OCI-M2 (cell line): ENCODE measurements around the gene HOXA10.

Source experiments
- DNase-seq: peaks from one replicate; lab custom pipeline; 2025; ENCODE audit not compliant: unreplicated experiment; lab: John Stamatoyannopoulos, UW

HOXA10 gene

DNA sequence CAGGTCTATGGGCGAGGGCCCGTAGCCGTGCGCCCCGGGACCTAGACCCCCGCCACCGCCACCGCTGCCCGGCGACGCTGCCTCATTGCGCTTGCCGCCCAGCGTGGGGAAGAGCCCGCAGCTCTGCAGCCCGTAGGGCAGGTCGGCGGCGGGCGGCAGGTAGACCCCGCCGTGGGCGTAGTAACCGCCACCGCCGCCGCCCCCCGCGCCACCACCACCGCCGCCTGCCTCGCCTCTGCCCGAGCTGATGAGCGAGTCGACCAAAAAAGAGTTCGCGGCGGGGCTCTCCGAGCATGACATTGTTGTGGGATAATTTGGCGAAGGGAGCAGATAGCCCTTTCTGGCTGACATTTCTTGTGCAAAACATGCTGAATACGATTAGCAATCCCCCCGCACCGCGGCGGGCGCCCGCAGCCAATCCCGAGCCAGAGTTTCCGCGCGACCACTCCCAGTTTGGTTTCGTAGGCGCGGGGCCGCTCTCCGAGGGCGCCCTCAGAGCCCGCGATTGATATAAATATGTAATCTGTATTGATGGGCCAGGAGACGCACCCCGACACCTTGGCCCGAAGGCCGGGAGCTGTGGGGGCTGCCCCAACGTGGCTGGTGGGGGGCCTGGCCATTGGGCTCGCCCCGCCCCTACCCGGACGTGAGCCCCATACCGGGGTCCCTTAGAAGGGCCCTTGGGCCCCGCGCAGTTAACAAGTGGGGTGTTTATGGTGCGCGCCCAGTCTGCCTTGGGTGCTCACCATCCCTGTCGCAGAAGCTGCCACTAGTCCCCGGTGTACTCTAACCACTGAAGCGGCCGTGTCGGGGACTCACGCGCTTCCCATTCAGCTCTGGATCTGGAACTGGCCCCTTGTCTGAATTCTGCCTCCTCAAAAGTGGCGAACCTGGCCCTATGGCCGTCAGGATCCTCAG is at the start of gene HOXA10:
TSS of gene HOXA10 (minus strand) at position 365 of the 918 bp plus-strand sequence. CDS start at position 351, 14 bp downstream.
- no peak for DNase-seq

DNA sequence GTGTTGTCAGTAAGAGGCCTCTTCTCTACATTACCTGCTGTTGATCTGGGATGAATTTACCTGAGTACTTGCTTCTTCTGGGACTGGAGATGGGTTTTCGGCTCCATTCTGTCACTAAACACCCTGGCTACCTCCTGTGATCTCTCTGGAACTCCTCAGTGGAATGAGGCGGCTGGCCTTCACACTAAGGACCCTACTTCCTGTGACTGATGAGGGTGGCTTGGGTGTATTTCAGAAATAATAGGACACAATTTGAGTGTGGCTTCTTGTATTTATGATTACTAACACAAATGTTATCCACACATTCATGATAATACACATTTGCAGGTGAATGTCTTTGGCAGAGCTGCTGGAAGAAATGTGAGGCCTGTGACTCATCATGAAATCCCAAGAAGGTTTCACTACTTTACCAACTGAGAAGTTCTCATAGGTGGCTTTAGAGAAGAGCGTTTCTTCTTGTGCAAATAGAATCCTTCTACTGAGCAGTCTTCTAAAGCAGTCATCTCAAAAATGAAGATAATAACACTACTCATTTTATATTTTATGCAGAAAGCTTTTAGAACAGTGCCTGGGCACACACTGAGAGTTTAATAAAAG is 47.2 kb upstream of the HOXA10 start:
- no peak for DNase-seq

DNA sequence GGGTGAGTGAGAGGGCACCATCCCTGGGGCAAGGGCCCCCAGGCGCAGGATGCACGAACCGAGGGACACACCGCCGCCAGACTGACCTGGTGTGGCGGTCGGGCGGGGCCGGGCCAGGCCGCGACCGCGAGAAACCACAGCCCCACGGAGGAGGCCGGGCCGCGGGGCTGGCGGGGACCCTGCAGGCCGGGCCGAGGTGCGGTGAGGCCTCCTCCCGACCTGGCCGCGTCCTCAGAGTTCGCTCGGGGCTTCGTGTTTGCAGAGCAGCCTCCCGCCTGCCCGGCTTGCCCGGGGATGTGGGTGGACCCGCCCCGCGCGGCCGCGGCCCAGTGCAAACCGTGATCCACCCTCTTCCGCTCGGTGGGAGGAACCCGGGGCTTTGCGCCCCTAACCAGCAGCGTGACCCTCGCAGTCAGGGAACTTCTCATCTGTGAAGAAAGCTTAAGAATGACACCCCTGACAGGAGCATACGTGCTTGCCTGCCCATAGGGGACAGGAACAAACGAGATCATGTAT is 46.4 kb upstream of the HOXA10 start:
- DNase-seq: no peak

DNA sequence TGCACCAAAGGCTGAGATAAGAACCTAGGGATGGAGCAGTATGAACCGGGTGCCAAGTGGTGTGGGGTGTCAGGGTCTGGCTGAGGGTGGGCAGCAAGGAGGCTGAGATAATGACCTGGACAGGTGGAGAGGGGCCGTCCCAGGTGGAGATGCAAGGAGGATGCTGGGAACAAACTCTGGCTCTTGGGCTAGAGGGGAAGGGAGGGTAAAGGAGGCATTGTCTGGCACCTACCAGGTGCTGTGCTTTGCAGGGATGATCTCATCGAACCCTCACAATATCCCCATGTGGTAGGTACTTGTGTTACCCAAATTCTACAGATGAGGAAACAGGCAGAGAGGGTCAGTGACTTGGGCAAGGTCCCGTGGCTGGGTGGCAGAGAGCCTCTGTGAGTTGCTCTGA is 45.7 kb upstream of the HOXA10 start:
- DNase-seq: no peak

DNA sequence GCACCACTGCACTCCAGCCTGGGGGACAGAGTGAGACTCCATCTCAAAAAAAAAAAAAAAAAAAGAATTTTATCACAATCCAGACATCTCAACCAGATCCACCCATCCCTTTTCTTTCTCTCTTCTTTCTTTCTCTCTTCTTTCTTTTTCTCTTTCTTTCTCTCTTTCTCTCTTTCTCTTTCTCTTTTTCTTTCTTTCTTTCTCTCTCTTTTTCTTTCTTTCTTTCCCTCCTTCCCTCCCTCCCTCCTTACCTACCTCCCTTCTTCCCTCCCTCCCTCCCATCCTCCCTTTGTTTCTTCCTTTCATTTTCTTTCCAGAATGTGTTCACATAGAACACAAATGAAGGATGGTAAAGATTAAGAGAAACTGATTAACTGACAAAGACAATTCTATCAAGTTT is 43.8 kb upstream of the HOXA10 start:
- no peak for DNase-seq

DNA sequence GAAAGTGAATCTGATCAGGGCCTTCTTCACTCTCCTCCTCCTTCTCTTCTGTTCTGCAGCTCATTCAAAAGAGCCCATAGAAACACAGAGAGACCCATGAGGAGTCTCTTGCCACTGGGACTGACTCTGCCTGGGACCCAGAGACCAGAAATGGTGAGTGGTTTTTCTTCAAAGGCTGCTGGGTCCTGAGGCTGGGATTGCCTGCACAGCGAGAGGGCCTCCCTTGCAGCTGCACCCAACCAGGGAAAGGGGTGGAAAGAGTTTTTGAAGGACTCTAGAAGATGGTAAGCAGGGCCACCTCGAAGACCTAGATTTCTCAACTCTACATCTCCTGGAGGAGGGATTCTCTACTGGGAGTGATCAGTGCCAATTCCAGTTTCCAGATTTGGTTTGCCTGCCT is 41.2 kb upstream of the HOXA10 start:
- DNase-seq: no peak

DNA sequence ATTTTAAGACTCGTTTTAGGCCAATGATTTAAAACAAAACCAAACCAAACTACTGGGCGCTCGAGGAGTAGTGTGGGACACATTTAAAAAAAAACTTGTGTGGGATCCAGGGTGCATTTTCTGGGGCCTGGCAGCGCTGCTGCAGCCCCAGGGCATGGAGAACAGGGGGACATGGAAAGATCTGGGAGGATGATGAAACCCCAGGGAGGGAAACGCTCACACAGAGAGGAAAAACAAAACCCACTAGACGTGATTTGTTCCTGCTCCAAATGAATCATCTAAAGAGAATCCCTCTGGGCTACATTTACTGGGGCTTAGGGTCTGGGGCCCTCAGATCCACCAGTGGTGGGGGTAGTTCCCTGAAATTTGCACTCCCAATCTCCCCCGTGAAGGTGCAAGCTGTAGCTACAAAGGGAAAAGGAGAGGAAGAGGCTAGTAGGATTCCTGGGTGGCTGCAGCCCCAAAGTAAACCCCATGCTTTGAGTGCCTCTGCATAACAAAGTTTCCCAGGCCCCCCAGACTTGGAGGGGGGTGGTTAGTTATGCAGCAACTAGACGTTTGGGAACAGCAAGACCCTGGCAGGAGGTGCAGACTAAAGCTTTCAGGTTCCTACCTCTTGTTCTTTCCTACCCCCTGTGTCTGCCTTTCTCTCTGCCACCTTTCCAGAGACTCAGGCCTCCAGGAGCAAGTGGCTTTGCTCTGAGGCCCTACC is 40.3 kb upstream of the HOXA10 start:
- DNase-seq: no peak

DNA sequence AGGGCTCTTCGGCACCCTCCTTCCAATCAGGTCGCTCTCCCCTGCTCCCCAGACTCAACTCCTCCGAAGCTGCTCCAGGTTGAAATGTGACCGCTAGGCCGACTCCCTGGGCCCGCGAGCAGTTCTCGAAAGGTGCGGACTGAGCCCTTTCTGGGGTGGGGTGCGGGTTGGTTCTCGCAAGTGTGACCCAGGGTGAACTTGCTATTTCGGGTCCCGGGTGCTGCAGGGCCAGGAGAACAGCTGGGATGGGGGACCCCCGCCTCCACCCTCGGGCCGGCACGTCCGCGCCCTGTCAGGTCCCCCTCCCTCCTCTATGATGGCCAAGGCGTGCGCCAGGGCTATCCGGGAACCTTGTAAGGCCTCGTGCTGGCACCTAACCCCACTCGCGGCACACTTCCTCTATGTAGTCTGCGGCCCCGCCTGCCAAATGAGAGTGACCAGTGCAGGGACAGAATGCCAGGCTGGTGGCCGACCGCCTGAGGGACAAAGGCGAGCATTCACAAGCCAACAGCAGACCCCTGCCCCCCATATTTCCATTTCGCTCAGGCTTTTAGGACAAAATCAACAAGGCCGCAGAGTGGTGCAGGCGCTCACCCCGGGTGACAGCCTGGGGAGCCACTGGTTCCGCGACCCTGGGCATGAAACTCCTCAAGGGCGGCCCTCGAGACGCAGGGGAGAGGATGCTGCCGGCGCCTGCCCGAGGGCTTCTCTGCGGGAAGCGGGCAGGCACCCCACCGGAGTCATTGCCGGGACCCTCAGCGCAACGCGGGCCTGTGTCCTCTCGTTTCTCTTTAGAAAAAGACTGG is 39.5 kb upstream of the HOXA10 start:
- no peak for DNase-seq

DNA sequence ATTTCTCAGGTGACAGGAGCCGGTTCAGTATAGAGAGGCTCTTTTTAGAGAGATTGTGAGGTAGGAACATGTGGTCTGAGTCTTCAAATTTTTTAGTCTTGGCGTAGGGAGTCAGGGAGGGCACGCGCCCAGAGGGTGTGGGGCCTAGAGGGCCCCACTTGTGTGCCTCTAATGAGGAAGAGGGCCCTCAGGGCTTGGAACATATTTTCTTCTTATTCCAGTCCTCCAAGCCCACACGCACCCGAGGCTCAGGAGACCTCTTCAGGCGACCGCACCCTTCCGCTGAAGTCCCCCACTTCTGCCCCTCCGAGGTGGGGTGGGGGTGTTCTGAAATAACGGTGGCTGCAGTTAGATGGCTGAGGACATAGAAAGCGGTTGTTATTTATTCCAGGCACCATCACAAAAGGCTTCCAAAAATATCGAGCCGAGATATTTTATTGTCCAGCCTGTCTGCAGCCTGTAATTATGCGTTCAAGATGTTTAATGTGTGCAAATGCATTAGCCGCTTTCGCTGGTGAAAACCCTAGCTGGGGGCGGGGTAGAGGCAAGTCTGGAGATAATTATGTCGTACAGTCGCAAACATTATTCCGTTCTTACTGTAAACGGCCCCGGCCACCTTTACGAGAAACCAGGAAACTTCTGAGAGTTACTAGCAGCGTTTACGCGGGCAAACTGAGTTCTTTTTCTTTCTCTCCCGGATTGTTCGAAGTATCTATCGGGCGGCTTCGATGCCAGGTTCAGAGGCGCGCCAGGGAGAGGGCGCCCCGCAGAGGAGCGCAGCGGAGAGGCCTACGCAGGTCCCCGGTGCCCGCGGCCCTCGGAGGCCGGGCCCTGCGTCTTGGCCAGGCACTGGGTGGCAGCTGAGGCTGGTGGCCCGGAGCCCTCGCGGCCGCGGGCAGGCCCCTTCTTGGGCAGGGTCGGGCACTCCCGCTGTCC is 38.6 kb upstream of the HOXA10 start:
- DNase-seq: no peak

DNA sequence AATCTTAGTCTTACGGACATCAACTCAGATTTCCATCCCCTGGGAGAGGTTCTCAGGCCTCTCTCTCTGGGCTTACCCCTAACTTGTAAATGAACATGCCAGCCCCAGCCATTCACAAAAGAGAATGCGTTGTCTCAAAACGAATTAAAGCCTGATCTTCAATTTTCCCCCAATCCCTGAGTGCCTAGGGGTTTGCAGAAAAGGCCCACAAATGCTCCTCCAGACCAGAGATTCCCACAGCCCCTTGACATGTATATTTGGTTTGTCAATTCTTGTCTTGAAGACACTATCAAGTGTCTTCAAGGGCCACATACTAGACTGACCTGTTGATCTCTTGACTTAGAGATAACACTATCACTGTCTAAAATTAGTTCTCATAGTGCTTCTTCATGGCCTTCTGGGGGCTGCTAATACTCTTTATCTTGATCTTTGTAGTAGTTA is 37.7 kb upstream of the HOXA10 start:
- DNase-seq: no peak

DNA sequence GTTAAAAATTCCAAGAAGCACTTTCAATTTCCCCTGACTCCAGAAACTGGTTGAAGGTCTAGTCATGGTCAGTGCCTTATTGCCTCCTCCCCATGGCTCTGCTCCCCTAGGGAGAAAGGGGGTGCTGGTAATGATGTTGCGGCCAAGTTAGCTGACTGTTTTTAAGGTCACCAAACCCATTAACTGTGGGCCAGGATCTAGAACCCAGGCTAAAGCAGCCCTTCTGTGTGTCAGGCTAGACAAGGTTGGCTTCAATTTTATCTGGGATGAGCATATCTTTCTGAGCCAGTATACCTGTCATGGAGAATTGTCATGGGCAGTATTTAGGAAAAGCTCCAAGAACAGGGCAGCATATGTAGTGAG is 36.9 kb upstream of the HOXA10 start:
- no peak for DNase-seq

DNA sequence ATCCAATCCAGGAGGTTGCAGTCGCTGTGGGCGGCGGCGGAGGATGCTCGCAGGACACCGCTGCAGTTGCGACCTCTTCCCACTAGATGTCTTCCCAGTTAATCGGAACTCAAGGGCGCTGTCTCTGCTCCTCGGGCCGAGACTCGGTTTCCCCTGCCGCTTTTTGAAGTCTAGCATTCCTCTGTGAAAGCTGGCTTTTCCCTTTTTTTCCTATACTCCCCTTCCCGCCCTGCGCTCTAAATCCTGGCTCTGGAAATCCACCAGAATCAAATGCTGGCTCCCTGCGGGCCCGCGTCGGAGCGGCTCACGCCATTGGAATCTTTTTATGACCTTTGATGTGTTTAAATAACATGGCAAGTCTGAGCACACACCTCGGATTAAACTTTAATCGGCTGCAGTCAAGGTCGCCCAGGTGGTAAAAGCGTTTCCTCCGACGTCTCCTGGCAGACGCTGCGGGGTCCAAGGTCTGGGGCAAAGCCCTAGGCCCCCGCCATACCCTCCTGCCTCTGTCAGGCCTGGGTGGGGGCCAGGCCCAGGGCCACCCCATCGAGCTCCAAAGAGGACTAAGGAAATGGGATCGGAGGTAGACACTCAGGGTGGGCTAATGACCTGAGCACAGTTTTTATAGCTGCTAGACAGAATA is 36.4 kb upstream of the HOXA10 start:
- no peak for DNase-seq

DNA sequence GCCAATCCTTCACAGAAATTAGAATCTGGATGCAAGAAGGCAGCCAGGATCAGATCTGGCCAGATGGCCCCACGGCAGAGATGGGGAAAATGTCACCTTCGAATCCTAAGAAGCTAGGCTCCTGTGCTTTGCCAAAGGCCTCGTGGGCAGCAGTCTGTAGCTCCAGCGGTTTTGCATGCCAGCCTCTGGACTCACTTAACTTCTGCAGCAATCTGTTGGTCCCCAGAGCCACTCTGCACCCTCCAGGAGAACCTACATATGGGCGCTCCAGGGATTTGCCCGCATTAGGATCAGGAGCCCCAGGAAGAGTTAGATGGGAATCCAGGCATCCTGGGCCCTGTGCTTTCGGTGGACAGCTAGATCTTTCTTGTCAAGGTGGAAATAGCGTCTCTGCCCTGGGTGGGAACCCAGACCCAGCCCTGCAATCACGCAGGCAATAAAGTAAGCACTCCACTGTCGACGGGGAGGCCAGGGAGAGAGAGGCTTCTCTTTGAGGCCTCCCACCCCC is 35.9 kb upstream of the HOXA10 start:
- no peak for DNase-seq

DNA sequence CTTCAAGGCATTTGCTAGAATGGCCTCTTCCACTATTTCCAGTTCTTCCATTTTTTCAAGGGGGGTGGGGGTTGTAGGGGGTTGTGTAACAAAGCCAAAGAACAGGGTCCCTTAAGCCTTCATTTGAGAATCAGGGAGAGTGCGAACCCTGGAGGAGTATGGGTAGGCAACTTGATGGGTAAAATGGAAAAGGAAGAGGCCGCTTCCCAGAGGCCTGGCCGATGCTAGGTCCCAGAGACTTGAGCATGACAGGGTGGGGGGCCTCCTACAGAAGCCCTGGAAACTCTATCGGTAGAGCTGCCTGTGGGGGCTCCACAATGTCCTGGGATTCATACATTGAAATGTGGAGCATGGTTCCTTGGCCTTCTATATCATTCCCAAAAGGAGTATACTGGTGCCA is 34.9 kb upstream of the HOXA10 start:
- DNase-seq: no peak

DNA sequence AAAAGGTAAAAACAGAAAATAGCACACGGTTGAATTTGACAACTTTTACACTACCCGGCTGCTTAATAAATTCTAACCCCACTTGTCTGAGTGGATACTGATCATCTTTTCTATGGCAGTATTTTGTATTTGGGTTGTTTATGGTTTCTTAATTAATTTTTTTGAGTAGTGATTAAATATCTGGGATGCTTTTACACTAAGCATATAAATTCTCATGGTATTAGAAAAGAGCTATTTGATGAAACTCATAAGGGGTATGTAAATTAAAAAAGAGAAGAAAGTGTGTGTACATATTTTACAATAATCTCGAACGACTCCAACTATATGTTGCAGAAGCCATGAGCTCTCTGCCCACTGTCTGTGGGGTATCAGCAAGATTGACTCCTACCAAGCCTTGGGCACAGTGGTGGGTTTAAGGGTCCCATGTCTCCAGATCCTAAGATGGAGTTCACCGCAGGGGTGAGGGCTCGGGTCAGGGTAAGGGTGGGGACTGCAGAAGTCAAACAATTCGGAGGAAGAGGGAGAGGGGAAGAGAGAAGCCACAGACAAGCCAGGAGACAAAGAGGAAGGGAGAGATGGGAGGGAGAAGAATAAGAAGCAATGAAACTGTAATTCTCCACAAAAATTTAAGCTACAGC is 33.3 kb upstream of the HOXA10 start:
- no peak for DNase-seq

DNA sequence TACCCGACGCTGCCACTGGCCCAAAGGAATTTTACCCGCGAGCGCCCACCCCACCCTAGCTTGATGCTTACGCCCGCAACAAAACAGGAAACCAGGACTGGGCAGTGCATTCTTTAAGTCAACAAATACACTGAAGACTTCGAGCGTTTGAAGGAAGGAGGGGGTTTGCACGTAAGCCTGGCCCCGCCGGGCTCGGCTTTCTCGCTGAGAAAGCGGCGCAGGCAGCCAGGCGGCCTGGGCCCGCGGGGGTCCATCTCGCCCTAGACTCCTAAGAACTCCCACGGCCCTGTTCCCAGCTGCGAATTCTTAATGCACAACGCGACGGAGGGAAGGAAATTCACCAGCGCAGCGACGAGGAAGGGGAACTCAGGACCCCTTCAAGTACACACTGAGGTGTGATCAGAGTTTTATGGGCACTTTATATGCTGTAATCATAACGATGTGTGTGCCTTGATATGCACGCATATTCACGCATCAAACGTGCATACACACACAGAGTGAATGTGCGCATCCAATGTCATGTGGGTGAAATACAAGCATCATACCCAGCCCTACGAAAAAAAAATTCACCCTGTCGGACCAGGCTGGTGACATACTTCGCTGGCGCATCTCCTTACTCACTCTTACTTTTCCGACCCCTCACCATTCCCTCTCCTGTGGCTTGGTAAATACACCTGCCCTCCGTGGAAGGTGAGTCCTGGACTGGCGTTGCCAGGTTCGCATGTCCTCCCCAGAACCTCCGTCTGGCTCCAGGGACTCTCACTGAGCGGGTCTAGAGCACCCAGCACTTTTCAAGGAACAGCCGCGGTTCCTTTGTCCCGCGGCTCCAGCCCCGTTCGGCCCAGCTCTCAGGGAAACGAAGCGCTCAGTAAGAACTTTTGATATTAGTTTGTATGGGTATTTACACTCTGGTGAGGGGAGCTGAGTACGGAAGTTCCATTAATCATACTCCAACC is 31.5 kb upstream of the HOXA10 start:
- DNase-seq: no peak

DNA sequence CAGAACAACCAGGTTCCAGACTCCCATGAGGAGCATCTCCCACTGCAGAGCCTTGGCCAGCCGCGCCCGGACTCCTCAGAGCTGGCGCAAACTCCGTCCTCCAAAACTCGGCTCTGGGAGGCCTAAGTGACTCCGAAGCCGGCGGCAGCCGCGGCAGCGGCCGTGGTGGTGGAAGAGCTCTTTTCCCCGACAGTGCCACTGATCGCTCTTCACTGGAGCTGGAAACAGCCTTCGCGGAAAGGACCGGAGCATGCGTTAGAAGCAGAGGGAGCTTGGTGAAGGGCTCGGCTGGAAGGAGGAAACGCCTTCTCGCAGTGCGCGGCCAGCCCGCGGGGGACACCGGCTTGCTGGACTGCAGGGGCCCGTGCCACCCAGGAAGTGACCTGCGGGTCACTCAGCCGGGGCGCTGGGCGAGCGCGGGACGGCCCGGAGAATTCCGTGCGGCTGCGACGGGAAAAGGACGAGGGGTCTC is 30.8 kb upstream of the HOXA10 start:
- DNase-seq: no peak
